ENCODE measurements around the gene IRX3. TPM values are rescaled to one million over a fixed set of nuclear protein-coding genes. Genes with fewer than 3 reads are reported as not detected.

IRX3 gene
- total RNA-seq, 3 donors from 2014 or later: 18.4 to 127 (median 56.7) TPM

DNA sequence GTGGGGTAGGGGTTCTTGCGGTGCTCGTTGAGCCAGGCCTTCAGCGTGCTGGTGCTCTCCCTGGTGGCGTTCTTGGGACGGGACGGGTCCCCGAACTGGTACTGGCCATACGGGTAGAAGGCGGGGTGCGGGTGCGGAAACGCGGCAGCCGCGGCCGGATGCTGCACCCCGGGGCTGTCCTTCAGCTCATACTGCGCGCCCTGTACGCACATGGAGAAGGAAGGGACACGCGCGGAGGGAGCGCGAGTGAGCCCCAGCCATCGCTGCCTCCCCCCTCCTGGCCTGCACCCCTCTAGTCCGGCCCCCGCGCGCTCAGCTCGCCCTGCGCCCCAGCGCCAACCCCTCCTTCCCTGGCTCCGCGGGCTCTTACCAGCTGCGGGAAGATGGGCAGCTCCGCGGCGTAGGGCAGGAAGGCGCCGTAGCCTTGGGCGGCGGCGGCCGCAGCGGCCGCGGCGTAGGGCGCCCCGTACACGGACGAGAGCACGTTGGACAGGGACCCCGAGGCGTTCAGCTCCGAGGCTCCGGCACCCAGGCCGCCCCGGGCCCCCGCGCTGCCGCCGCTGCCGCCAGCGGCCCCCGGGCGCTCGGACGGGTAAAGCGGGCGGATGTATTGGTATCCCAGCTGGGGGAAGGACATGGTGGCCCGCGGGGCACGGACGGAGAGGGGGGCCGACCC, 1.0 kb downstream of the IRX3 start:
- TF ChIP-seq POLR2AphosphoS5 (IDR thresholded peaks at IDR 0.05): peak in 2 of 3 donors; percentile 18 to 62
- TF ChIP-seq, protein P1, sequence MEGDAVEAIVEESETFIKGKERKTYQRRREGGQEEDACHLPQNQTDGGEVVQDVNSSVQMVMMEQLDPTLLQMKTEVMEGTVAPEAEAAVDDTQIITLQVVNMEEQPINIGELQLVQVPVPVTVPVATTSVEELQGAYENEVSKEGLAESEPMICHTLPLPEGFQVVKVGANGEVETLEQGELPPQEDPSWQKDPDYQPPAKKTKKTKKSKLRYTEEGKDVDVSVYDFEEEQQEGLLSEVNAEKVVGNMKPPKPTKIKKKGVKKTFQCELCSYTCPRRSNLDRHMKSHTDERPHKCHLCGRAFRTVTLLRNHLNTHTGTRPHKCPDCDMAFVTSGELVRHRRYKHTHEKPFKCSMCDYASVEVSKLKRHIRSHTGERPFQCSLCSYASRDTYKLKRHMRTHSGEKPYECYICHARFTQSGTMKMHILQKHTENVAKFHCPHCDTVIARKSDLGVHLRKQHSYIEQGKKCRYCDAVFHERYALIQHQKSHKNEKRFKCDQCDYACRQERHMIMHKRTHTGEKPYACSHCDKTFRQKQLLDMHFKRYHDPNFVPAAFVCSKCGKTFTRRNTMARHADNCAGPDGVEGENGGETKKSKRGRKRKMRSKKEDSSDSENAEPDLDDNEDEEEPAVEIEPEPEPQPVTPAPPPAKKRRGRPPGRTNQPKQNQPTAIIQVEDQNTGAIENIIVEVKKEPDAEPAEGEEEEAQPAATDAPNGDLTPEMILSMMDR (IDR thresholded peaks at IDR 0.05): no peak
- Histone ChIP-seq H3K4me3 (peak overlapping the region; percentile 80 to 99 (median 89)), H3K27ac (peak overlapping the region; percentile 97 to 100), H3K36me3 (no peaks in the 10 kb centered on the region), H3K4me1 (peaks cover 0 to 5% of the 10 kb centered on the region in 2 donors), H3K9me3 (peaks cover 0 to 7% of the 10 kb centered on the region in 2 donors), H3K27me3 (no peaks in the 10 kb centered on the region)
- peak in 1 of 2 donors; percentile 50 for DNase-seq (ENCODE audit: low spot score in 2 of 2)
- intact Hi-C loops (cut with DNase I; ENCODE audit: low total_unique reads): loop anchor here (1.0 to 10.0 kb wide), 3 partner anchors 271 to 651 kb away; no protein-coding TSS in a partner anchor

DNA sequence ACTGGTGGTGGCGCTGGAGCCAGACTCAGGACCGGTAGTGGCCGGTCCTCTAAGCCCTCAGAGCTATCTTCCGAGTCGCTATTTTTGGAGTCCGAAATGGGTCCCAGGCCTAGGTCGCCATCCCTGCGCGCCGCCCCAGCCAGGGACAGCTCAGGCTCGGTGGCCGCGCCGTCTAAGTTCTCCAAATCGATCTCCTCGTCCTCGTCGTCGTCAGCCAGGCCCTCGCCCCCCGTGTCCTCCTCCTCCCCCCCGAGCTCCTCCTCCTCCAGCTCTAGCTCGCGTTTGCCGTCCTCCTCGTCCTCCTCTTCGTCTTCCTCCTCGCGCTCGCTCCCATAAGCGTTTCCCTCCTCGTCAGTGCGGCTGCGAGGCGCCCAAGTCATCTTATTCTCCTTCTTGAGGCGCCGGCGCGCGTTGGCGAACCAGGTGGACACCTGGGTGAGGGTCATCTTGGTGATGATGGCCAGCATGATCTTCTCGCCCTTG, 1.6 kb downstream of the IRX3 start:
- peak overlapping the region; percentile 97 to 100 for H3K27ac ChIP-seq
- DNase-seq (ENCODE audit: low spot score in 2 of 2): no peak
- H3K36me3 ChIP-seq: no peaks in the 10 kb centered on the region
- peaks cover 0 to 5% of the 10 kb centered on the region in 2 donors for H3K4me1 ChIP-seq
- TF ChIP-seq, protein P1 (IDR thresholded peaks at IDR 0.05): no peak
- TF ChIP-seq POLR2AphosphoS5 (IDR thresholded peaks at IDR 0.05): peak in 1 of 3 donors; percentile 22
- H3K4me3 ChIP-seq: peak overlapping the region; percentile 80 to 99 (median 89)
- H3K9me3 ChIP-seq: peaks cover 0 to 7% of the 10 kb centered on the region in 2 donors
- H3K27me3 ChIP-seq: no peaks in the 10 kb centered on the region
- intact Hi-C loops (cut with DNase I; ENCODE audit: low total_unique reads): loop anchor here (1.0 to 10.0 kb wide), 3 partner anchors 270 to 651 kb away; no protein-coding TSS in a partner anchor

DNA sequence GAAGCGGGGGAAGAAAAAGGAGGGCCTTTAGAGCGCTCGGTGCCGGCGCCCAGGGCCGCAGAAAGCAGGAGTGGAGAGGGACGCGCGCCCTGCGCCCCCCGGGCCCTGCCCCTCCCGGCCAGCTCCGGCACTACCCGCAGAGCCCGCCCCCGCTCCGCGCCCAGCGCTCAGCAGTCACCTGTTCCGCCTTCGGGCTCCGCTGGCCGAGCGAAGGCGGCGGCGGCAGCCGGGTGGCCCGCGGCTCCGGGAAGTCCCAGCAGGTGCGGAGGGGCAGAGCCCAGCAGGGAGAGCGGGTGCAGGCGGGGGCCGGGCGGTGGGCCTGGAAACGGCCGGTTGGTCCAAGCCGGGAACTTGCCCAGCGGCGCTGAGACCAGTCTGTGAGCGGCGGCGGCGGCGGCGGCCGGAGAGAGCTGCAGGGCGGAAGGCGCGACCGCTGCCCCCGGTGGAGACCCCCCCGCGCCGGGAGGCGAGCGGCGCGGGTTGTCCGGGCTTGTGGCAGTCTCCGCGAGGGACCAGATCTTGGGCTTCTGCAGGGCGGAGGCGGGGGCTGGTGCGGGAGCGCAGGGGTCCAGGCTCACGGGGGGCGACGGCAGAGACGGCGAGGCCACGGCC, 2.2 kb downstream of the IRX3 start:
- TF ChIP-seq, protein P1 (IDR thresholded peaks at IDR 0.05): no peak
- TF ChIP-seq POLR2AphosphoS5 (IDR thresholded peaks at IDR 0.05) (no peak), POLR2A (IDR thresholded peaks at IDR 0.05) (no peak)
- Histone ChIP-seq H3K4me1 (peaks cover 0 to 5% of the 10 kb centered on the region in 2 donors), H3K27me3 (no peaks in the 10 kb centered on the region), H3K27ac (peak overlapping the region; percentile 97 to 100), H3K36me3 (no peaks in the 10 kb centered on the region), H3K4me3 (peak overlapping the region; percentile 80 to 99 (median 89)), H3K9me3 (peaks cover 0 to 7% of the 10 kb centered on the region in 2 donors)
- intact Hi-C loops (cut with DNase I; ENCODE audit: low total_unique reads): loop anchor here (10.0 kb wide), 2 partner anchors 270 to 390 kb away; no protein-coding TSS in a partner anchor
- DNase-seq (ENCODE audit: low spot score in 2 of 2): no peak

DNA sequence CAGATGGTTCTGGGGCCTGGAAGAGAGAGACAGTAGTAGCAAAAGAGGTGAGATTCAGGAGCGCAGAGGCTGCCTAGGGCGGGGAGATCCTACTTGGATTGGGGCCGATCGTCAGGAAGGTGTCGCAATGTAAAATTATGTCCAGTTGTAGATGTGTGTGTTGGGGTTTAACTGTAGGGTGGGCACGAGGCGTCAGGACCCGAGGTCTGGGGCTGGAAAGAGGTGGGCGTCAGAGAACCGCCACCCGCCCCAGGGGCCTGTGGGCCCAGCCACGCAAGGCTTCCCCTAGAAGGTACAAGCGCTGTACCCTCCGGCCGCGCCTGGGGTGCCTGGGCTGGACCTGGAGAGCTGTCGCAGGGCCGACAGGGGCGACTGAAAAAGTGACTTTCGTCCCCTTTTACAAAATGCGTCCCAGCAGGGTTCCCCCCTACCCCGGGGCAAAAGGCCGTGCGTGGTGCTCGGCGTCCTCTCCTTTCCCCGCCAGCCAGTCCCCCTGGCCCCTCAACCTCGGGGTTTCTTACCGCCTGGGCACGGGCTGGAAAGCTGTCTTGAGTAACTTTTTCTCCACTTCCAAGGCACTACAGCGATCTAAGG, 2.8 kb downstream of the IRX3 start:
- Histone ChIP-seq H3K36me3 (no peaks in the 10 kb centered on the region), H3K4me3 (peak overlapping the region; percentile 80 to 99 (median 89)), H3K27ac (peak overlapping the region; percentile 97 to 100), H3K4me1 (peaks cover 5 to 6% of the 10 kb centered on the region in 2 donors), H3K9me3 (peaks cover 0 to 2% of the 10 kb centered on the region in 2 donors), H3K27me3 (no peaks in the 10 kb centered on the region)
- intact Hi-C loops (cut with DNase I; ENCODE audit: low total_unique reads): loop anchor here (10.0 kb wide), 2 partner anchors 269 to 389 kb away; no protein-coding TSS in a partner anchor
- TF ChIP-seq, protein P1 (IDR thresholded peaks at IDR 0.05): no peak
- peak in 1 of 3 donors; percentile 8 for TF ChIP-seq POLR2AphosphoS5 (IDR thresholded peaks at IDR 0.05)
- no peak for TF ChIP-seq POLR2A (IDR thresholded peaks at IDR 0.05)
- DNase-seq (ENCODE audit: low spot score in 2 of 2): no peak

Measured in breast epithelium (tissue), 4 donors.